Measurements from ENCODE around the gene COMMD6.
A peak's percentile ranks its signal among the peaks of the same experiment; 100 is the strongest.

Gene COMMD6

GRCh38 chr13:75482070-75482819 is 55.4 kb downstream of the COMMD6 start, which contains the start of gene TBC1D4:
Gene TBC1D4, minus strand, starts transcription at chr13:75482169. Its CDS starts 402 bp downstream, at chr13:75481767.
- peak; percentile 27 for DNase-seq (ENCODE audit: low read depth)

GRCh38 chr13:75481176-75482069 is 56.2 kb downstream of the COMMD6 start:
- DNase-seq (ENCODE audit: low read depth) = no peak

- DNase-seq (ENCODE audit: low read depth) = no peak
Observed at GRCh38 chr13:75480671-75481175, 56.9 kb downstream of the COMMD6 start.

GRCh38 chr13:75479102-75479740 is 58.4 kb downstream of the COMMD6 start:
- DNase-seq (ENCODE audit: low read depth) = no peak

- DNase-seq (ENCODE audit: low read depth) = no peak
Observed at GRCh38 chr13:75478659-75479058, 59.0 kb downstream of the COMMD6 start.

All from activated T-cell treated with anti-CD3 and anti-CD28 coated beads for 24 hours (primary cell).